HG02852 (cell line): ENCODE data around the gene TAF4.
"Not testable (repeated sequence)": the region's sequence is repeated elsewhere in the genome, so short reads cannot be mapped to it uniquely, and the experiment has no call there.

ENCODE experiments used
- ATAC-seq: cut with Tn5 transposase; IDR thresholded peaks from one replicate; pipeline ENCODE4 v1.9.1; 2021; ENCODE audit warnings: mild to moderate bottlenecking, moderate library complexity; ENCODE audit not compliant: unreplicated experiment

Gene TAF4

GRCh38 chr20:62065674-62066338 lies at the start of gene TAF4:
TAF4 (minus strand) TSS chr20:62065881; CDS start chr20:62065810, 71 bp downstream.
- ATAC-seq, result peak; percentile 64

- ATAC-seq, result no peak
Observed at GRCh38 chr20:62114894-62115293, 49.2 kb upstream of the TAF4 start.

GRCh38 chr20:62112368-62112767 lies 46.7 kb upstream of the TAF4 start:
- no peak for ATAC-seq

- no peak for ATAC-seq
Observed at GRCh38 chr20:62111148-62111547, 45.5 kb upstream of the TAF4 start.

- ATAC-seq, result no peak
Observed at GRCh38 chr20:62105592-62105991, 39.9 kb upstream of the TAF4 start.

- ATAC-seq, result no peak
Observed at GRCh38 chr20:62104791-62105345, 39.2 kb upstream of the TAF4 start.

GRCh38 chr20:62104234-62104789 lies 38.6 kb upstream of the TAF4 start:
- no peak for ATAC-seq

GRCh38 chr20:62103508-62104233 lies 38.0 kb upstream of the TAF4 start:
- ATAC-seq, result no peak

GRCh38 chr20:62101078-62101477 lies 35.4 kb upstream of the TAF4 start:
- no peak for ATAC-seq

GRCh38 chr20:62097881-62098407 lies 32.3 kb upstream of the TAF4 start:
- no peak for ATAC-seq

- no peak for ATAC-seq
Observed at GRCh38 chr20:62096421-62097380, 31.0 kb upstream of the TAF4 start.

- ATAC-seq, result no peak
Observed at GRCh38 chr20:62089393-62089792, 23.7 kb upstream of the TAF4 start.

GRCh38 chr20:62088258-62089127 lies 22.8 kb upstream of the TAF4 start:
- no peak for ATAC-seq

- no peak for ATAC-seq
Observed at GRCh38 chr20:62087632-62088031, 22.0 kb upstream of the TAF4 start.

- no peak for ATAC-seq
Observed at GRCh38 chr20:62087227-62087626, 21.5 kb upstream of the TAF4 start.

GRCh38 chr20:62085206-62085605 lies 19.5 kb upstream of the TAF4 start:
- ATAC-seq, result no peak

GRCh38 chr20:62084224-62084623 lies 18.5 kb upstream of the TAF4 start:
- not testable (repeated sequence) for ATAC-seq

- ATAC-seq, result no peak
Observed at GRCh38 chr20:62083312-62083711, 17.6 kb upstream of the TAF4 start.

GRCh38 chr20:62080249-62080990 lies 14.7 kb upstream of the TAF4 start:
- no peak for ATAC-seq
